Gastrocnemius medialis (tissue), 4 donors: ENCODE measurements around the gene FBLN1. TPM values are rescaled to one million over a fixed set of nuclear protein-coding genes. Genes with fewer than 3 reads are reported as not detected.
A peak's percentile ranks its signal among the peaks of the same experiment; 100 is the strongest.

Experiments used
- ATAC-seq, 2 donors: fragments of 150-250 bp; one replicate each; pipeline ENCODE4 v1.9.1; 2016
- DNase-seq, 2 donors: peaks; one replicate each; pipeline ENCODE4 v3.0.0-alpha.2; 2019
- H3K27ac ChIP-seq, 4 donors: fragments of 200-600 bp; sonication (generic); 1 replicate in 1 of 4; 2 replicates in 3 of 4; pipeline ENCODE4 v1.5.1; 2016 to 2018; ENCODE audit warnings: mild to moderate bottlenecking in 2 of 4, moderate library complexity in 1 of 4
- H3K27me3 ChIP-seq, 3 donors: fragments of 200-600 bp; sonication (generic) in 2 of 3; 1 replicate in 1 of 3; 2 replicates in 2 of 3; pipeline versions ENCODE4 v1.5.1 to v1.6.0; 2016 to 2019; ENCODE audit warnings: mild to moderate bottlenecking in 1 of 3, moderate library complexity in 1 of 3
- H3K36me3 ChIP-seq, 2 donors: fragments of 200-600 bp; sonication (generic) in 1 of 2; one replicate each; pipeline ENCODE4 v1.5.1; 2017 to 2018
- H3K4me1 ChIP-seq, 2 donors: fragments of 200-600 bp; sonication (generic) in 1 of 2; one replicate each; pipeline ENCODE4 v1.5.1; 2016 to 2017; ENCODE audit warnings: mild to moderate bottlenecking in 2 of 2
- H3K4me3 ChIP-seq, 4 donors: fragments of 200-600 bp; sonication (generic) in 3 of 4; 1 replicate in 1 of 4; 2 replicates in 3 of 4; pipeline ENCODE4 v1.5.1; 2016 to 2019; ENCODE audit warnings: mild to moderate bottlenecking in 2 of 4
- H3K9me3 ChIP-seq, 3 donors: fragments of 200-600 bp; sonication (generic) in 2 of 3; 1 replicate in 1 of 3; 2 replicates in 2 of 3; pipeline ENCODE4 v1.5.1; 2016 to 2019
- POLR2A ChIP-seq, 2 donors: fragments of 450-650 bp; IDR thresholded peaks; one replicate each; pipeline ENCODE4 v1.6.1; 2017; ENCODE audit warnings: antibody characterized with exemption in 2 of 2, mild to moderate bottlenecking in 2 of 2, moderate library complexity in 2 of 2
- in situ Hi-C, 4 donors: fragments of 200-750 bp; cut with MboI; loops; one replicate each; pipeline versions ENCODE4 v1.15.0 to v1.8.0; 2017; ENCODE audit warnings: low sequenced_read_pairs in 4 of 4
- intact Hi-C: fragments of 100-400 bp; cut with DNase I; formaldehyde crosslinking; loops from one replicate; pipeline ENCODE4 v1.15.1; 2023; ENCODE audit warnings: low total_unique reads
- total RNA-seq, 4 donors: library from RNA; depleted of rRNA; stranded (reverse); fragments of >200 nt; gene quantifications; one replicate each; pipeline versions ENCODE4 v1.1.0 to v1.2.3, GENCODE V29; 2016
- TF ChIP-seq, protein P1 (sequence below), 5 experiments: fragments of 450-650 bp in 3 of 5; fragments of 200-600 bp in 2 of 5; sonication (generic) in 2 of 5; IDR thresholded peaks in 4 of 5; conservative IDR thresholded peaks in 1 of 5; 1 replicate in 4 of 5; 2 replicates in 1 of 5; pipeline ENCODE4 v1.5.1; 2016 to 2019; ENCODE audit warnings: antibody characterized with exemption in 5 of 5, mild to moderate bottlenecking in 3 of 5, moderate library complexity in 3 of 5

FBLN1 gene
- total RNA-seq, 4 donors from 2014 or later = 12.5 to 37.1 (median 19.2) TPM

- H3K27me3 ChIP-seq = no peaks in the 10 kb centered on the region
- no peak overlapping the region for H3K4me3 ChIP-seq
- no peaks in the 10 kb centered on the region for H3K4me1 ChIP-seq
- TF ChIP-seq, protein P1, sequence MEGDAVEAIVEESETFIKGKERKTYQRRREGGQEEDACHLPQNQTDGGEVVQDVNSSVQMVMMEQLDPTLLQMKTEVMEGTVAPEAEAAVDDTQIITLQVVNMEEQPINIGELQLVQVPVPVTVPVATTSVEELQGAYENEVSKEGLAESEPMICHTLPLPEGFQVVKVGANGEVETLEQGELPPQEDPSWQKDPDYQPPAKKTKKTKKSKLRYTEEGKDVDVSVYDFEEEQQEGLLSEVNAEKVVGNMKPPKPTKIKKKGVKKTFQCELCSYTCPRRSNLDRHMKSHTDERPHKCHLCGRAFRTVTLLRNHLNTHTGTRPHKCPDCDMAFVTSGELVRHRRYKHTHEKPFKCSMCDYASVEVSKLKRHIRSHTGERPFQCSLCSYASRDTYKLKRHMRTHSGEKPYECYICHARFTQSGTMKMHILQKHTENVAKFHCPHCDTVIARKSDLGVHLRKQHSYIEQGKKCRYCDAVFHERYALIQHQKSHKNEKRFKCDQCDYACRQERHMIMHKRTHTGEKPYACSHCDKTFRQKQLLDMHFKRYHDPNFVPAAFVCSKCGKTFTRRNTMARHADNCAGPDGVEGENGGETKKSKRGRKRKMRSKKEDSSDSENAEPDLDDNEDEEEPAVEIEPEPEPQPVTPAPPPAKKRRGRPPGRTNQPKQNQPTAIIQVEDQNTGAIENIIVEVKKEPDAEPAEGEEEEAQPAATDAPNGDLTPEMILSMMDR (IDR thresholded peaks at IDR 0.05 in 4 of 5, conservative IDR thresholded peaks at IDR 0.05 in 1 of 5) = no peak
- no peak for TF ChIP-seq POLR2A (IDR thresholded peaks at IDR 0.05)
- H3K9me3 ChIP-seq = no peaks in the 10 kb centered on the region
- intact Hi-C loops (no loop called here), in situ Hi-C loops (no loop called here)
- ATAC-seq (no peak), DNase-seq (no peak)
- H3K36me3 ChIP-seq = no peaks in the 10 kb centered on the region
- no peak overlapping the region for H3K27ac ChIP-seq
These were observed 59.4 kb downstream of the FBLN1 start for GRCh38 chr22:45562102-45562501.

DNA sequence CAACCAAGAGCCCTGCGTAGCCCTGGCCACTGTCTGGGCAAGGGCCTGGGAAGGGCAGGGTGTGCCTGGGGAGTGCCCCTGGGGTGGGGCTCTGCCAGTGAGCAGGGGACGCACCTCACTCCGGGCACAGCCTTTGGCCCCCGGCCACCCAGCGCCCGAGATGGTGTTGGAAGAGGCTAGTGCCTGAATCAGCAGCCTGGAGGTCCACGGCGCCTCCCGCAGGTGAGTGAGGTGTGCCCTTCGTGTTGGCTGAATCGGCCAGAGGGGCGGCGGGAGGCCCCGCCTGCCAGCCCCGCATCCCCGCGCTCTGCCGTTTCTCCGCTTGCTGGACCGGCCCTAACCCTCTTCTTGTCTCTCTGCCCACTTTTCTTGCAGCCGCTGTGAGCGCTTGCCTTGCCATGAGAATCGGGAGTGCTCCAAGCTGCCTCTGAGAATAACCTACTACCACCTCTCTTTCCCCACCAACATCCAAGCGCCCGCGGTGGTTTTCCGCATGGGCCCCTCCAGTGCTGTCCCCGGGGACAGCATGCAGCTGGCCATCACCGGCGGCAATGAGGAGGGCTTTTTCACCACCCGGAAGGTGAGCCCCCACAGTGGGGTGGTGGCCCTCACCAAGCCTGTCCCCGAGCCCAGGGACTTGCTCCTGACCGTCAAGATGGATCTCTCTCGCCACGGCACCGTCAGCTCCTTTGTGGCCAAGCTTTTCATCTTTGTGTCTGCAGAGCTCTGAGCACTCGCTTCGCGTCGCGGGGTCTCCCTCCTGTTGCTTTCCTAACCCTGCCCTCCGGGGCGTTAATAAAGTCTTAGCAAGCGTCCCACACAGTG, 60.1 kb downstream of the FBLN1 start:
- Histone ChIP-seq H3K36me3 (no peaks in the 10 kb centered on the region), H3K27me3 (no peaks in the 10 kb centered on the region), H3K27ac (no peak overlapping the region), H3K9me3 (no peaks in the 10 kb centered on the region), H3K4me3 (no peak overlapping the region), H3K4me1 (no peaks in the 10 kb centered on the region)
- TF ChIP-seq, protein P1 (IDR thresholded peaks at IDR 0.05 in 4 of 5, conservative IDR thresholded peaks at IDR 0.05 in 1 of 5) = no peak
- TF ChIP-seq POLR2A (IDR thresholded peaks at IDR 0.05) = no peak
- in situ Hi-C loops = no loop called here
- no peak for DNase-seq
- intact Hi-C loops = no loop called here
- no peak for ATAC-seq

- Histone ChIP-seq H3K36me3 (no peaks in the 10 kb centered on the region), H3K27ac (no peak overlapping the region), H3K4me3 (no peak overlapping the region), H3K4me1 (no peaks in the 10 kb centered on the region), H3K27me3 (no peaks in the 10 kb centered on the region), H3K9me3 (no peaks in the 10 kb centered on the region)
- no peak for ATAC-seq
- TF ChIP-seq, protein P1 (IDR thresholded peaks at IDR 0.05 in 4 of 5, conservative IDR thresholded peaks at IDR 0.05 in 1 of 5) = no peak
- TF ChIP-seq POLR2A (IDR thresholded peaks at IDR 0.05) = no peak
- in situ Hi-C loops = no loop called here
- DNase-seq = no peak
- intact Hi-C loops = no loop called here
These were observed 60.8 kb downstream of the FBLN1 start for GRCh38 chr22:45563362-45564040.

DNA sequence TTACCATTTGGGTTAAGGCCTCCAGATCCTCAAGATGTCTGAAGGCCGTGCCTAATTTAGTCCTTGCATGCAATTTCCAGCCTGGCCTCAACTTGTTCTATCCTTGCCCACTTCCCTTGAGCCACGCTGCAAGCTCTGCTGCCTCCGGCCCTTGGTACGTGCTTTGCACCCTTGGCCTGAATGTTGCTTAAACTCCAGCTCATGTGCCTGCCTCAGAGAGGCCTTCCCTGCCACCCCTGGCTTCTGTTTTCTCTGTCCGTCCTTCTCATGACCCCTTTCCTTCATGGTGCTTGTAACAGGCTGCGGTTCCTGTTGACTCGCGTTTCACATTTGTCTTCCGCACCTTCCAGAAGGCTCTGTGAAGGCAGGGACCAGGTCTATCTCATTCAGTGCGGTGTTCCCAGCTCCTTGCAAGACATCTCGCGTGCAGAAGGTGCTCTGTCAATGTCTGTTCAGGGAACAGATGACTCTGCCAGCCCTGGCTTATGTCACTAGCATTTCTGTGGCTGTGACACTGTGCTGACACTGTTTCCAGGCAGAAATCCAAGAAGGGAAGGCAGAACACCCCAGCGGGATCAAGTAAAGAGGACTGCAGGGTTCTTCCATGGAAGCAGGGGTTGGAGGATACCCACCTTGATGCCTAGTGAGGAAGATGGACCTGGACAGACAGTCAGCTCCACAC, 61.8 kb downstream of the FBLN1 start:
- TF ChIP-seq, protein P1 (IDR thresholded peaks at IDR 0.05 in 4 of 5, conservative IDR thresholded peaks at IDR 0.05 in 1 of 5) = no peak
- TF ChIP-seq POLR2A (IDR thresholded peaks at IDR 0.05) = no peak
- in situ Hi-C loops (no loop called here), intact Hi-C loops (no loop called here)
- no peaks in the 10 kb centered on the region for H3K27me3 ChIP-seq
- H3K36me3 ChIP-seq = no peaks in the 10 kb centered on the region
- H3K4me1 ChIP-seq = no peaks in the 10 kb centered on the region
- DNase-seq = peak in 1 of 2 donors; percentile 33
- no peak overlapping the region for H3K4me3 ChIP-seq
- no peak overlapping the region for H3K27ac ChIP-seq
- no peaks in the 10 kb centered on the region for H3K9me3 ChIP-seq
- peak; percentile 69 to 84 for ATAC-seq
